ENCODE data around the gene LRRFIP1. TPM values are rescaled to one million over a fixed set of nuclear protein-coding genes. Genes with fewer than 3 reads are reported as not detected.

LRRFIP1 gene
- total and polyA plus RNA-seq, 10 of the 15 experiments (the other 5 are each of a cell fraction or from before 2014, with no cell fraction given) = 36.2 to 120 (median 74.3) TPM

DNA sequence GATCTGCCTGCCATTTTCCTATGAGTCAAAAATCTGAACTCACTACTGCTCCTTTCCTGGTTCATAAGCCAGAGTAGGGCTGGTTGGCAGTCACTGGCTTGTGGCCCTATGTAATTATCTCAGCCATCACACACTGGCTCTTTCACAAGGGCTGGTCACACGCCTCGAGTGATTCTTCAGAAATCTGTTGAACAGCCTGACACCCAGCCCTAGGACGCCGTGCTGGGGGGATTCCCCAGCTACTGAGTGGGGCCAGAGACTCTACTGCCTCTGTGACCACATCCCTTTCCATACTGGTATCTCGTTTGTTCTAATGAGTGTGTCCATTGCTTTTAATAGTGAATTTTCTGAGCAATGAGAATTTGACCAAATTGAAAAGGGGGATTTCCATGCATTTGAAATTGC lies 125.4 kb downstream of the LRRFIP1 start (continued):
- TF ChIP-seq CREB1 (IDR thresholded peaks at IDR 0.05; ENCODE audit: low read depth) = peak; percentile 14; the same call in 1 of the 2 replicates
- TF ChIP-seq SMARCA5 (IDR thresholded peaks at IDR 0.05) = no peak
- TF ChIP-seq, protein P1, sequence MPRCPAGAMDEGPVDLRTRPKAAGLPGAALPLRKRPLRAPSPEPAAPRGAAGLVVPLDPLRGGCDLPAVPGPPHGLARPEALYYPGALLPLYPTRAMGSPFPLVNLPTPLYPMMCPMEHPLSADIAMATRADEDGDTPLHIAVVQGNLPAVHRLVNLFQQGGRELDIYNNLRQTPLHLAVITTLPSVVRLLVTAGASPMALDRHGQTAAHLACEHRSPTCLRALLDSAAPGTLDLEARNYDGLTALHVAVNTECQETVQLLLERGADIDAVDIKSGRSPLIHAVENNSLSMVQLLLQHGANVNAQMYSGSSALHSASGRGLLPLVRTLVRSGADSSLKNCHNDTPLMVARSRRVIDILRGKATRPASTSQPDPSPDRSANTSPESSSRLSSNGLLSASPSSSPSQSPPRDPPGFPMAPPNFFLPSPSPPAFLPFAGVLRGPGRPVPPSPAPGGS (IDR thresholded peaks at IDR 0.05; ENCODE audit: borderline replicate concordance, insufficient read depth, low read depth, low read length, poor library complexity, severe bottlenecking) = peak; percentile 43
- TF ChIP-seq IKZF1 (conservative IDR thresholded peaks at IDR 0.05) = peak; percentile 49; the same call in 1 of the 2 replicates
- peak; percentile 52; the same call in 1 of the 2 replicates for TF ChIP-seq BCL11A (IDR thresholded peaks at IDR 0.05; ENCODE audit: low read depth, low read length)
- TF ChIP-seq CHD1 (IDR thresholded peaks at IDR 0.05; ENCODE audit: low read depth, low read length) = no peak
- TF ChIP-seq, protein P2, sequence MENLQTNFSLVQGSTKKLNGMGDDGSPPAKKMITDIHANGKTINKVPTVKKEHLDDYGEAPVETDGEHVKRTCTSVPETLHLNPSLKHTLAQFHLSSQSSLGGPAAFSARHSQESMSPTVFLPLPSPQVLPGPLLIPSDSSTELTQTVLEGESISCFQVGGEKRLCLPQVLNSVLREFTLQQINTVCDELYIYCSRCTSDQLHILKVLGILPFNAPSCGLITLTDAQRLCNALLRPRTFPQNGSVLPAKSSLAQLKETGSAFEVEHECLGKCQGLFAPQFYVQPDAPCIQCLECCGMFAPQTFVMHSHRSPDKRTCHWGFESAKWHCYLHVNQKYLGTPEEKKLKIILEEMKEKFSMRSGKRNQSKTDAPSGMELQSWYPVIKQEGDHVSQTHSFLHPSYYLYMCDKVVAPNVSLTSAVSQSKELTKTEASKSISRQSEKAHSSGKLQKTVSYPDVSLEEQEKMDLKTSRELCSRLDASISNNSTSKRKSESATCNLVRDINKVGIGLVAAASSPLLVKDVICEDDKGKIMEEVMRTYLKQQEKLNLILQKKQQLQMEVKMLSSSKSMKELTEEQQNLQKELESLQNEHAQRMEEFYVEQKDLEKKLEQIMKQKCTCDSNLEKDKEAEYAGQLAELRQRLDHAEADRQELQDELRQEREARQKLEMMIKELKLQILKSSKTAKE (IDR thresholded peaks at IDR 0.05; ENCODE audit: low read depth, poor library complexity, severe bottlenecking) = peak; percentile 18
- TF ChIP-seq, protein P3, sequence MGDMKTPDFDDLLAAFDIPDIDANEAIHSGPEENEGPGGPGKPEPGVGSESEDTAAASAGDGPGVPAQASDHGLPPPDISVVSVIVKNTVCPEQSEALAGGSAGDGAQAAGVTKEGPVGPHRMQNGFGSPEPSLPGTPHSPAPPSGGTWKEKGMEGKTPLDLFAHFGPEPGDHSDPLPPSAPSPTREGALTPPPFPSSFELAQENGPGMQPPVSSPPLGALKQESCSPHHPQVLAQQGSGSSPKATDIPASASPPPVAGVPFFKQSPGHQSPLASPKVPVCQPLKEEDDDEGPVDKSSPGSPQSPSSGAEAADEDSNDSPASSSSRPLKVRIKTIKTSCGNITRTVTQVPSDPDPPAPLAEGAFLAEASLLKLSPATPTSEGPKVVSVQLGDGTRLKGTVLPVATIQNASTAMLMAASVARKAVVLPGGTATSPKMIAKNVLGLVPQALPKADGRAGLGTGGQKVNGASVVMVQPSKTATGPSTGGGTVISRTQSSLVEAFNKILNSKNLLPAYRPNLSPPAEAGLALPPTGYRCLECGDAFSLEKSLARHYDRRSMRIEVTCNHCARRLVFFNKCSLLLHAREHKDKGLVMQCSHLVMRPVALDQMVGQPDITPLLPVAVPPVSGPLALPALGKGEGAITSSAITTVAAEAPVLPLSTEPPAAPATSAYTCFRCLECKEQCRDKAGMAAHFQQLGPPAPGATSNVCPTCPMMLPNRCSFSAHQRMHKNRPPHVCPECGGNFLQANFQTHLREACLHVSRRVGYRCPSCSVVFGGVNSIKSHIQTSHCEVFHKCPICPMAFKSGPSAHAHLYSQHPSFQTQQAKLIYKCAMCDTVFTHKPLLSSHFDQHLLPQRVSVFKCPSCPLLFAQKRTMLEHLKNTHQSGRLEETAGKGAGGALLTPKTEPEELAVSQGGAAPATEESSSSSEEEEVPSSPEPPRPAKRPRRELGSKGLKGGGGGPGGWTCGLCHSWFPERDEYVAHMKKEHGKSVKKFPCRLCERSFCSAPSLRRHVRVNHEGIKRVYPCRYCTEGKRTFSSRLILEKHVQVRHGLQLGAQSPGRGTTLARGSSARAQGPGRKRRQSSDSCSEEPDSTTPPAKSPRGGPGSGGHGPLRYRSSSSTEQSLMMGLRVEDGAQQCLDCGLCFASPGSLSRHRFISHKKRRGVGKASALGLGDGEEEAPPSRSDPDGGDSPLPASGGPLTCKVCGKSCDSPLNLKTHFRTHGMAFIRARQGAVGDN (IDR thresholded peaks at IDR 0.05) = peak; percentile 86
- TF ChIP-seq EGR1 (IDR thresholded peaks at IDR 0.05; ENCODE audit: borderline replicate concordance in 1 of 2, low read depth in 2 of 2, low read length in 2 of 2) = no peak
- TF ChIP-seq FOXM1 (IDR thresholded peaks at IDR 0.05; ENCODE audit: low read depth, low read length) = peak; percentile 78; the same call in 1 of the 2 replicates
- TF ChIP-seq STAT3 (IDR thresholded peaks at IDR 0.05; ENCODE audit: low read depth, low read length) = no peak
- no peak for TF ChIP-seq JUND (IDR thresholded peaks at IDR 0.05; ENCODE audit: low read depth, low read length)
- TF ChIP-seq MTA2 (IDR thresholded peaks at IDR 0.05; ENCODE audit: low read depth) = peak; percentile 88
- no peak for TF ChIP-seq WRNIP1 (IDR thresholded peaks at IDR 0.05; ENCODE audit: borderline replicate concordance, low read depth, low read length)
- no peak for TF ChIP-seq BRCA1 (IDR thresholded peaks at IDR 0.05; ENCODE audit: low read depth, low read length)
- no peak for TF ChIP-seq CHD4 (IDR thresholded peaks at IDR 0.05)
- peak; percentile 40 to 60; a peak in 2 of 4 replicates for TF ChIP-seq EP300 (IDR thresholded peaks at IDR 0.05; ENCODE audit: borderline replicate concordance in 1 of 2, control insufficient read depth in 1 of 2, low read depth in 2 of 2, low read length in 2 of 2)
- TF ChIP-seq, protein P4, sequence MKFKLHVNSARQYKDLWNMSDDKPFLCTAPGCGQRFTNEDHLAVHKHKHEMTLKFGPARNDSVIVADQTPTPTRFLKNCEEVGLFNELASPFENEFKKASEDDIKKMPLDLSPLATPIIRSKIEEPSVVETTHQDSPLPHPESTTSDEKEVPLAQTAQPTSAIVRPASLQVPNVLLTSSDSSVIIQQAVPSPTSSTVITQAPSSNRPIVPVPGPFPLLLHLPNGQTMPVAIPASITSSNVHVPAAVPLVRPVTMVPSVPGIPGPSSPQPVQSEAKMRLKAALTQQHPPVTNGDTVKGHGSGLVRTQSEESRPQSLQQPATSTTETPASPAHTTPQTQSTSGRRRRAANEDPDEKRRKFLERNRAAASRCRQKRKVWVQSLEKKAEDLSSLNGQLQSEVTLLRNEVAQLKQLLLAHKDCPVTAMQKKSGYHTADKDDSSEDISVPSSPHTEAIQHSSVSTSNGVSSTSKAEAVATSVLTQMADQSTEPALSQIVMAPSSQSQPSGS (IDR thresholded peaks at IDR 0.05; ENCODE audit: low read length) = peak; percentile 54; the same call in 1 of the 2 replicates
- TF ChIP-seq ETV6 (conservative IDR thresholded peaks at IDR 0.05 in 1 of 2, IDR thresholded peaks at IDR 0.05 in 1 of 2; ENCODE audit: borderline replicate concordance in 1 of 2, low read depth in 1 of 2) = peak in 1 of 2 experiments; percentile 52; a peak in 1 of 4 replicates
- TF ChIP-seq SREBF2 (IDR thresholded peaks at IDR 0.05; ENCODE audit: low read length) = no peak
- TF ChIP-seq IKZF2 (IDR thresholded peaks at IDR 0.05) = peak; percentile 61 to 63; a peak in 2 of 4 replicates
- TF ChIP-seq CREM (IDR thresholded peaks at IDR 0.05; ENCODE audit: low read depth) = peak; percentile 20; the same call in 1 of the 2 replicates

All from GM12878 (cell line).